H9 (cell line): ENCODE results near the gene KLHL33. TPM values are rescaled to one million over a fixed set of nuclear protein-coding genes. Genes with fewer than 3 reads are reported as not detected.

Experiments
- DNase-seq: peaks from one replicate; pipeline ENCODE4 v3.0.0-alpha.2; 2017
- H2AFZ ChIP-seq: one replicate; pipeline ENCODE4 v1.6.1; 2013; ENCODE audit warnings: mild to moderate bottlenecking, low read length, control low read depth, moderate library complexity
- H2AK5ac ChIP-seq: 2 replicates; pipeline ENCODE4 v1.6.1; 2013; ENCODE audit warnings: low read length, control low read depth, mixed read lengths; ENCODE audit not compliant: insufficient read length
- H2BK120ac ChIP-seq: one replicate; pipeline ENCODE4 v1.6.1; 2013; ENCODE audit warnings: low read depth, mild to moderate bottlenecking, low read length, control low read depth, inconsistent platforms; ENCODE audit not compliant: poor library complexity, severe bottlenecking
- H2BK12ac ChIP-seq: 2 replicates; pipeline ENCODE4 v1.6.1; 2013; ENCODE audit warnings: low read length, control low read depth, mixed read lengths, low read depth; ENCODE audit not compliant: insufficient read length
- H2BK15ac ChIP-seq: 2 replicates; pipeline ENCODE4 v1.6.1; 2013; ENCODE audit warnings: low read depth, low read length, control low read depth
- H2BK20ac ChIP-seq: one replicate; pipeline ENCODE4 v1.6.1; 2013; ENCODE audit warnings: low read depth, mild to moderate bottlenecking, low read length, control low read depth, inconsistent platforms; ENCODE audit not compliant: poor library complexity, severe bottlenecking
- H2BK5ac ChIP-seq: 2 replicates; pipeline ENCODE4 v1.6.1; 2013; ENCODE audit warnings: low read length, control low read depth, mixed read lengths; ENCODE audit not compliant: insufficient read length
- H3K14ac ChIP-seq: 2 replicates; pipeline ENCODE4 v1.6.1; 2013; ENCODE audit warnings: low read length, control low read depth; ENCODE audit not compliant: insufficient read depth
- H3K18ac ChIP-seq: 2 replicates; pipeline ENCODE4 v1.6.1; 2013; ENCODE audit warnings: low read depth, mild to moderate bottlenecking, mixed read lengths, low read length, control low read depth; ENCODE audit not compliant: insufficient read length
- H3K23ac ChIP-seq: 2 replicates; pipeline ENCODE4 v1.6.1; 2013; ENCODE audit warnings: low read length, control low read depth, mixed read lengths, low read depth; ENCODE audit not compliant: insufficient read length
- H3K23me2 ChIP-seq: 2 replicates; pipeline ENCODE4 v1.6.1; 2013; ENCODE audit warnings: low read depth, mild to moderate bottlenecking, mixed read lengths, low read length, control low read depth; ENCODE audit not compliant: insufficient read length, poor library complexity, severe bottlenecking
- H3K27ac ChIP-seq: 2 replicates; pipeline ENCODE4 v1.5.1; 2013; ENCODE audit warnings: low read length, control low read depth, mixed read lengths, low read depth; ENCODE audit not compliant: insufficient read length
- H3K27me3 ChIP-seq: 2 replicates; pipeline ENCODE4 v1.6.1; 2013; ENCODE audit warnings: low read length, control low read depth, inconsistent platforms; ENCODE audit not compliant: insufficient read depth
- H3K4ac ChIP-seq: 2 replicates; pipeline ENCODE4 v1.6.1; 2013; ENCODE audit warnings: low read depth, mild to moderate bottlenecking, control low read depth, inconsistent platforms, low read length, moderate library complexity
- H3K4me1 ChIP-seq: 2 replicates; pipeline ENCODE4 v1.6.1; 2013; ENCODE audit warnings: low read length, control low read depth, inconsistent platforms; ENCODE audit not compliant: insufficient read depth
- H3K4me2 ChIP-seq: 2 replicates; pipeline ENCODE4 v1.6.1; 2013; ENCODE audit warnings: low read length, control low read depth, mixed read lengths; ENCODE audit not compliant: insufficient read length, insufficient read depth
- H3K56ac ChIP-seq: 2 replicates; pipeline ENCODE4 v1.6.1; 2013; ENCODE audit warnings: low read depth, mild to moderate bottlenecking, mixed read lengths, low read length, control low read depth; ENCODE audit not compliant: insufficient read length
- H3K79me1 ChIP-seq: 2 replicates; pipeline ENCODE4 v1.6.1; 2013; ENCODE audit warnings: low read depth, mild to moderate bottlenecking, moderate library complexity, low read length, control low read depth, inconsistent platforms; ENCODE audit not compliant: insufficient read depth, poor library complexity, severe bottlenecking
- H3K79me2 ChIP-seq: 2 replicates; pipeline ENCODE4 v1.6.1; 2013; ENCODE audit warnings: low read length, control low read depth, inconsistent platforms; ENCODE audit not compliant: insufficient read depth
- H3K9ac ChIP-seq: 2 replicates; pipeline ENCODE4 v1.6.1; 2013; ENCODE audit warnings: low read length, control low read depth, mixed read lengths; ENCODE audit not compliant: insufficient read length; ENCODE audit errors: extremely low read depth
- H3K9me3 ChIP-seq: one replicate; pipeline ENCODE4 v1.6.1; 2013; ENCODE audit warnings: low read depth, low read length, inconsistent platforms; ENCODE audit not compliant: control insufficient read depth
- H3T11ph ChIP-seq: one replicate; pipeline ENCODE4 v1.6.1; 2013; ENCODE audit warnings: mild to moderate bottlenecking, low read length, control low read depth, inconsistent platforms
- H4K20me1 ChIP-seq: one replicate; pipeline ENCODE4 v1.6.1; 2013; ENCODE audit not compliant: control insufficient read depth, insufficient read length, insufficient read depth
- H4K5ac ChIP-seq: 2 replicates; pipeline ENCODE4 v1.6.1; 2013; ENCODE audit warnings: low read depth, mild to moderate bottlenecking, mixed read lengths, low read length, control low read depth; ENCODE audit not compliant: insufficient read length
- H4K8ac ChIP-seq: replicated peaks from 2 replicates; pipeline ENCODE4 v1.6.1; 2013; ENCODE audit warnings: low read length, control low read depth, mixed read lengths, low read depth; ENCODE audit not compliant: insufficient read length
- H4K91ac ChIP-seq: 2 replicates; pipeline ENCODE4 v1.6.1; 2013; ENCODE audit warnings: low read depth, mild to moderate bottlenecking, moderate library complexity, mixed read lengths, low read length, control low read depth; ENCODE audit not compliant: insufficient read length
- H3K27ac Mint-ChIP-seq, 3 experiments: 2 replicates in 2 of 3; 3 replicates in 1 of 3; pipeline ENCODE4 v1.8.0; 2020 to 2021; ENCODE audit warnings: mixed read lengths in 3 of 3, mild to moderate bottlenecking in 1 of 3, moderate library complexity in 1 of 3
- H3K27me3 Mint-ChIP-seq: 2 replicates; pipeline ENCODE4 v1.8.0; 2021; ENCODE audit warnings: low read depth, mild to moderate bottlenecking, moderate library complexity, mixed read lengths
- H3K36me3 Mint-ChIP-seq, 3 experiments: 2 replicates in 2 of 3; 3 replicates in 1 of 3; pipeline ENCODE4 v1.8.0; 2020 to 2021; ENCODE audit warnings: low read depth in 3 of 3, mixed read lengths in 3 of 3; ENCODE audit not compliant: insufficient read depth in 1 of 3
- H3K4me1 Mint-ChIP-seq, 2 experiments: 2 replicates each; pipeline ENCODE4 v1.8.0; 2020; ENCODE audit warnings: mixed read lengths in 2 of 2
- H3K4me3 Mint-ChIP-seq, 2 experiments: 2 replicates in 1 of 2; 3 replicates in 1 of 2; pipeline ENCODE4 v1.8.0; 2020 to 2021; ENCODE audit warnings: mild to moderate bottlenecking in 2 of 2, mixed read lengths in 2 of 2, moderate library complexity in 1 of 2
- H3K9me3 Mint-ChIP-seq, 2 experiments: 2 replicates in 1 of 2; 3 replicates in 1 of 2; pipeline ENCODE4 v1.8.0; 2020; ENCODE audit warnings: mild to moderate bottlenecking in 2 of 2, mixed read lengths in 2 of 2, moderate library complexity in 1 of 2
- CTCF ChIP-seq: fragments of 200-600 bp; sonication (generic); conservative IDR thresholded peaks from 3 replicates; pipeline ENCODE4 v1.8.0; 2021; ENCODE audit warnings: antibody characterized with exemption, mild to moderate bottlenecking
- WGBS: extraction: QIAGEN DNeasy Blood & Tissue Kit; methylation state at CpG from one replicate; pipeline ENCODE4 v1.1.7; 2013; ENCODE audit warnings: missing lambda C conversion rate, low lambda C conversion rate, mixed read lengths; ENCODE audit not compliant: insufficient read length; ENCODE audit errors: extremely low coverage; 5-methylcytosine and 5-hydroxymethylcytosine counted together
- total RNA-seq: library from RNA; stranded (reverse); gene quantifications from 2 replicates; pipeline ENCODE4 v1.2.1, GENCODE V29; 2021

The KLHL33 gene
- total RNA-seq, 1 experiment from 2014 or later: 0.04 TPM

DNA sequence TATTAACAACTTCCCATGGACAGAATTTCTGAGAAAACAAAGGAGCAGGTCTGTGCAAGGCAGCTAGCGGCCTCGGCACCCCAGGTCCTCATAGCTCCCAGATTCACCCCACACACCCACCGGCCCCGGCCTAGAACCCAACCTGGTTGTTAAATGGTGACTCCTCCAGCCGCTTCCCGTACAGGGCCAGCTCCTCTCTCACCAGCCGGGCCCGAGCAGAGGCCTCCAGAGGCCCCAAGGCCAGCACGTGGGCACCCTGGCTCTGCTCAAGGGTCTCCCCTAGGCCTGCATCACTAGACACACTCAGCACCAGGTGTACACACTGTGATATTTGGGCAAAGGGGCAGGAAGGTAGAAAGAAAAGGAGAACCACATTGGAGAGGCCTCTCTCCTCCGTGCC is 52.9 kb downstream of the KLHL33 start:
- H3K4me3 Mint-ChIP-seq: no peak overlapping the region
- Histone ChIP-seq H4K5ac (no peak overlapping the region), H2BK15ac (no peak overlapping the region), H3K9me3 (no peaks in the 10 kb centered on the region), H4K91ac (no peak overlapping the region), H2BK12ac (no peak overlapping the region), H2AK5ac (no peak overlapping the region), H3K4ac (no peak overlapping the region), H3K27me3 (no peaks in the 10 kb centered on the region), H3K23me2 (no peaks in the 10 kb centered on the region), H4K20me1 (no peaks in the 10 kb centered on the region), H3K79me1 (no peaks in the 10 kb centered on the region), H2BK5ac (no peak overlapping the region), H2BK120ac (no peak overlapping the region), H3K4me1 (no peaks in the 10 kb centered on the region), H3K23ac (no peak overlapping the region), H3K4me2 (no peak overlapping the region), H3K14ac (no peak overlapping the region), H3T11ph (no peak overlapping the region), H3K79me2 (no peaks in the 10 kb centered on the region), H3K9ac (no peak overlapping the region), H2AFZ (no peak overlapping the region), H3K56ac (no peak overlapping the region), H3K18ac (no peak overlapping the region), H2BK20ac (no peak overlapping the region), H3K27ac (no peak overlapping the region), H4K8ac (no peak overlapping the region)
- no peaks in the 10 kb centered on the region for H3K27me3 Mint-ChIP-seq
- no peak for DNase-seq
- H3K4me1 Mint-ChIP-seq: peaks cover 3% of the 10 kb centered on the region in 2 experiments; a peak in 3 of 4 replicates
- TF ChIP-seq CTCF: no peak
- no CpG with 5 or more reads among the region's 10 CpGs for WGBS
- H3K9me3 Mint-ChIP-seq: no peaks in the 10 kb centered on the region; a peak in 1 of 5 replicates
- H3K36me3 Mint-ChIP-seq: peaks cover 25 to 79% (median 66%) of the 10 kb centered on the region in 3 experiments; a peak in 6 of 7 replicates
- H3K27ac Mint-ChIP-seq: no peak overlapping the region
